GM23338 (cell line): ENCODE measurements around the gene TNFSF12. TPM values are rescaled to one million over a fixed set of nuclear protein-coding genes. Genes with fewer than 3 reads are reported as not detected.

Source experiments
- ATAC-seq: fragments of 200-7000 bp; cut with Tn5 transposase; 3 replicates; pipeline ENCODE4 v1.9.1; 2020
- DNase-seq: peaks from one replicate; pipeline ENCODE4 v3.0.0-alpha.2; 2015; ENCODE audit warnings: low spot score
- H2AFZ ChIP-seq: fragments of 200-600 bp; sonication (generic); 2 replicates; pipeline ENCODE4 v1.8.0; 2016; ENCODE audit warnings: antibody characterized with exemption, mild to moderate bottlenecking, moderate library complexity
- H3F3A ChIP-seq: fragments of 200-600 bp; sonication (generic); replicated peaks from 2 replicates; pipeline ENCODE4 v1.8.0; 2017; ENCODE audit warnings: antibody characterized with exemption, mixed run types, low read depth
- H3K27ac ChIP-seq: fragments of 200-600 bp; sonication (generic); 2 replicates; pipeline ENCODE4 v1.6.1; 2016; ENCODE audit warnings: low read depth
- H3K27me3 ChIP-seq: fragments of 200-600 bp; sonication (generic); 2 replicates; pipeline ENCODE4 v1.8.0; 2016; ENCODE audit warnings: mild to moderate bottlenecking, mixed run types, moderate library complexity; ENCODE audit not compliant: insufficient read depth
- H3K36me3 ChIP-seq: fragments of 200-600 bp; sonication (generic); 2 replicates; pipeline ENCODE4 v1.8.0; 2016; ENCODE audit warnings: mild to moderate bottlenecking; ENCODE audit not compliant: insufficient read depth
- H3K4me1 ChIP-seq: fragments of 200-600 bp; sonication (generic); 2 replicates; pipeline ENCODE4 v1.8.0; 2016; ENCODE audit warnings: mild to moderate bottlenecking, moderate library complexity; ENCODE audit not compliant: insufficient read depth
- H3K4me2 ChIP-seq: fragments of 200-600 bp; sonication (generic); 2 replicates; pipeline ENCODE4 v1.7.1; 2017; ENCODE audit warnings: mixed run types
- H3K4me3 ChIP-seq: fragments of 200-600 bp; sonication (generic); 2 replicates; pipeline ENCODE4 v1.6.1; 2016; ENCODE audit warnings: mixed run types
- H3K79me2 ChIP-seq: fragments of 200-600 bp; sonication (generic); replicated peaks from 2 replicates; pipeline ENCODE4 v1.8.0; 2017; ENCODE audit warnings: mild to moderate bottlenecking; ENCODE audit not compliant: insufficient read depth
- H3K9me2 ChIP-seq: fragments of 200-600 bp; sonication (generic); 2 replicates; pipeline ENCODE4 v1.8.0; 2017; ENCODE audit not compliant: insufficient read depth
- H4K20me1 ChIP-seq: fragments of 200-600 bp; sonication (generic); replicated peaks from 2 replicates; pipeline ENCODE4 v1.8.0; 2017; ENCODE audit warnings: mild to moderate bottlenecking; ENCODE audit not compliant: insufficient read depth
- H3K27ac Mint-ChIP-seq: 2 replicates; pipeline ENCODE4 v1.8.0; 2020; ENCODE audit warnings: inconsistent platforms, mild to moderate bottlenecking, moderate library complexity, mixed read lengths
- H3K27me3 Mint-ChIP-seq: 3 replicates; pipeline ENCODE4 v1.8.0; 2022; ENCODE audit warnings: low read depth, mild to moderate bottlenecking, moderate library complexity, mixed read lengths, inconsistent platforms; ENCODE audit not compliant: insufficient read depth, poor library complexity
- H3K36me3 Mint-ChIP-seq: 3 replicates; pipeline ENCODE4 v1.8.0; 2021; ENCODE audit warnings: low read depth, mild to moderate bottlenecking, inconsistent platforms, moderate library complexity, mixed read lengths
- H3K4me1 Mint-ChIP-seq: 3 replicates; pipeline ENCODE4 v1.8.0; 2020; ENCODE audit warnings: mild to moderate bottlenecking, inconsistent platforms, mixed read lengths
- H3K4me3 Mint-ChIP-seq: 3 replicates; pipeline ENCODE4 v1.8.0; 2021; ENCODE audit warnings: moderate library complexity, mild to moderate bottlenecking, inconsistent platforms, mixed read lengths
- H3K9me3 Mint-ChIP-seq: 3 replicates; pipeline ENCODE4 v1.8.0; 2020; ENCODE audit warnings: moderate library complexity, mild to moderate bottlenecking, inconsistent platforms, mixed read lengths
- JUNB ChIP-seq: IDR thresholded peaks from one replicate; pipeline ENCODE4 v1.6.1; 2016; ENCODE audit warnings: antibody characterized with exemption; ENCODE audit not compliant: unreplicated experiment
- STAT1 ChIP-seq: IDR thresholded peaks from one replicate; pipeline ENCODE4 v1.6.1; 2016; ENCODE audit warnings: antibody characterized with exemption; ENCODE audit not compliant: unreplicated experiment
- polyA plus RNA-seq: library from polyadenylated mRNA; unstranded; fragments of >200 nt; fragmentation: Nextera tagmentation; extraction: Ambion mirVana; gene quantifications from 2 replicates; pipeline ENCODE4 v1.2.1, GENCODE V29; 2016
- total RNA-seq: library from RNA; depleted of rRNA; stranded (reverse); fragments of >200 nt; shearing (Covaris generic); gene quantifications from 2 replicates; pipeline ENCODE4 v1.2.3, GENCODE V29; 2014
- TF ChIP-seq, protein P1 (sequence below): IDR thresholded peaks from one replicate; pipeline ENCODE4 v1.6.1; 2018; ENCODE audit warnings: antibody characterized with exemption; ENCODE audit not compliant: unreplicated experiment
- TF ChIP-seq, protein P2 (sequence below): IDR thresholded peaks from 2 replicates; pipeline ENCODE4 v1.6.1; 2016; ENCODE audit warnings: antibody characterized with exemption
- TF ChIP-seq, protein P3 (sequence below): fragments of 250-450 bp; sonication (Bioruptor Pico); IDR thresholded peaks from 2 replicates; pipeline ENCODE4 v1.5.0; 2020; ENCODE audit warnings: mild to moderate bottlenecking, moderate library complexity
- TF ChIP-seq, protein P4 (sequence below), 2 experiments: fragments of 200-600 bp in 1 of 2; sonication (generic) in 1 of 2; conservative IDR thresholded peaks; 2 replicates each; pipeline versions ENCODE4 v1.5.1 to v1.6.1; 2016 to 2017; ENCODE audit warnings: antibody characterized with exemption in 2 of 2, low read depth in 2 of 2, mild to moderate bottlenecking in 2 of 2, moderate library complexity in 1 of 2

Gene TNFSF12
- total and polyA plus RNA-seq, 2 experiments from 2014 or later = 3.5 to 6.0 TPM

DNA sequence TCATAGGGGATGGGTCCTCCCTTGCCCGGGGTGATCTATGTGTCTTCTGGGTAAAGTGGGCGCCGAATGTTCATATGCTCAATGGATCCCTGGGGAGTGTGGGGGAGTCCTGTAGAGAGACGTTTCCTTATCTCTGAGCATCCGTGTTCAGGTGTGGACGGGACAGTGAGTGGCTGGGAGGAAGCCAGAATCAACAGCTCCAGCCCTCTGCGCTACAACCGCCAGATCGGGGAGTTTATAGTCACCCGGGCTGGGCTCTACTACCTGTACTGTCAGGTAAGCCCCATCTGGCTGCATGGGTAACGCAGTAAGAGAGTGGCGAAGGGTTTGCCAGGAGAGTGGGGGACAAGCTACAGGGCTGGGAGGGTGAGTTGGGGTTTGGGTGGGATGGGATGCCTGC is 7.8 kb downstream of the TNFSF12 start:
- H3K4me3 Mint-ChIP-seq = no peak overlapping the region
- Histone ChIP-seq H3K36me3 (no peaks in the 10 kb centered on the region), H3K79me2 (no peaks in the 10 kb centered on the region), H3K27me3 (no peaks in the 10 kb centered on the region), H3K9me2 (no peaks in the 10 kb centered on the region), H4K20me1 (no peaks in the 10 kb centered on the region), H3K4me1 (peaks cover 37% of the 10 kb centered on the region), H3K27ac (no peak overlapping the region), H3K4me3 (no peak overlapping the region), H2AFZ (no peak overlapping the region), H3F3A (peaks cover 20% of the 10 kb centered on the region), H3K4me2 (no peak overlapping the region; the same call in 1 of the 2 replicates)
- no peak overlapping the region for H3K27ac Mint-ChIP-seq
- no peaks in the 10 kb centered on the region for H3K36me3 Mint-ChIP-seq
- H3K4me1 Mint-ChIP-seq = peaks cover 50% of the 10 kb centered on the region
- ATAC-seq = no peak
- peaks cover 24% of the 10 kb centered on the region for H3K27me3 Mint-ChIP-seq
- DNase-seq = no peak
- TF ChIP-seq STAT1 (no peak), JUNB (no peak)
- TF ChIP-seq, protein P1, sequence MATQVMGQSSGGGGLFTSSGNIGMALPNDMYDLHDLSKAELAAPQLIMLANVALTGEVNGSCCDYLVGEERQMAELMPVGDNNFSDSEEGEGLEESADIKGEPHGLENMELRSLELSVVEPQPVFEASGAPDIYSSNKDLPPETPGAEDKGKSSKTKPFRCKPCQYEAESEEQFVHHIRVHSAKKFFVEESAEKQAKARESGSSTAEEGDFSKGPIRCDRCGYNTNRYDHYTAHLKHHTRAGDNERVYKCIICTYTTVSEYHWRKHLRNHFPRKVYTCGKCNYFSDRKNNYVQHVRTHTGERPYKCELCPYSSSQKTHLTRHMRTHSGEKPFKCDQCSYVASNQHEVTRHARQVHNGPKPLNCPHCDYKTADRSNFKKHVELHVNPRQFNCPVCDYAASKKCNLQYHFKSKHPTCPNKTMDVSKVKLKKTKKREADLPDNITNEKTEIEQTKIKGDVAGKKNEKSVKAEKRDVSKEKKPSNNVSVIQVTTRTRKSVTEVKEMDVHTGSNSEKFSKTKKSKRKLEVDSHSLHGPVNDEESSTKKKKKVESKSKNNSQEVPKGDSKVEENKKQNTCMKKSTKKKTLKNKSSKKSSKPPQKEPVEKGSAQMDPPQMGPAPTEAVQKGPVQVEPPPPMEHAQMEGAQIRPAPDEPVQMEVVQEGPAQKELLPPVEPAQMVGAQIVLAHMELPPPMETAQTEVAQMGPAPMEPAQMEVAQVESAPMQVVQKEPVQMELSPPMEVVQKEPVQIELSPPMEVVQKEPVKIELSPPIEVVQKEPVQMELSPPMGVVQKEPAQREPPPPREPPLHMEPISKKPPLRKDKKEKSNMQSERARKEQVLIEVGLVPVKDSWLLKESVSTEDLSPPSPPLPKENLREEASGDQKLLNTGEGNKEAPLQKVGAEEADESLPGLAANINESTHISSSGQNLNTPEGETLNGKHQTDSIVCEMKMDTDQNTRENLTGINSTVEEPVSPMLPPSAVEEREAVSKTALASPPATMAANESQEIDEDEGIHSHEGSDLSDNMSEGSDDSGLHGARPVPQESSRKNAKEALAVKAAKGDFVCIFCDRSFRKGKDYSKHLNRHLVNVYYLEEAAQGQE = no peak
- TF ChIP-seq, protein P2, sequence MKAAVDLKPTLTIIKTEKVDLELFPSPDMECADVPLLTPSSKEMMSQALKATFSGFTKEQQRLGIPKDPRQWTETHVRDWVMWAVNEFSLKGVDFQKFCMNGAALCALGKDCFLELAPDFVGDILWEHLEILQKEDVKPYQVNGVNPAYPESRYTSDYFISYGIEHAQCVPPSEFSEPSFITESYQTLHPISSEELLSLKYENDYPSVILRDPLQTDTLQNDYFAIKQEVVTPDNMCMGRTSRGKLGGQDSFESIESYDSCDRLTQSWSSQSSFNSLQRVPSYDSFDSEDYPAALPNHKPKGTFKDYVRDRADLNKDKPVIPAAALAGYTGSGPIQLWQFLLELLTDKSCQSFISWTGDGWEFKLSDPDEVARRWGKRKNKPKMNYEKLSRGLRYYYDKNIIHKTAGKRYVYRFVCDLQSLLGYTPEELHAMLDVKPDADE = no peak
- TF ChIP-seq, protein P3, sequence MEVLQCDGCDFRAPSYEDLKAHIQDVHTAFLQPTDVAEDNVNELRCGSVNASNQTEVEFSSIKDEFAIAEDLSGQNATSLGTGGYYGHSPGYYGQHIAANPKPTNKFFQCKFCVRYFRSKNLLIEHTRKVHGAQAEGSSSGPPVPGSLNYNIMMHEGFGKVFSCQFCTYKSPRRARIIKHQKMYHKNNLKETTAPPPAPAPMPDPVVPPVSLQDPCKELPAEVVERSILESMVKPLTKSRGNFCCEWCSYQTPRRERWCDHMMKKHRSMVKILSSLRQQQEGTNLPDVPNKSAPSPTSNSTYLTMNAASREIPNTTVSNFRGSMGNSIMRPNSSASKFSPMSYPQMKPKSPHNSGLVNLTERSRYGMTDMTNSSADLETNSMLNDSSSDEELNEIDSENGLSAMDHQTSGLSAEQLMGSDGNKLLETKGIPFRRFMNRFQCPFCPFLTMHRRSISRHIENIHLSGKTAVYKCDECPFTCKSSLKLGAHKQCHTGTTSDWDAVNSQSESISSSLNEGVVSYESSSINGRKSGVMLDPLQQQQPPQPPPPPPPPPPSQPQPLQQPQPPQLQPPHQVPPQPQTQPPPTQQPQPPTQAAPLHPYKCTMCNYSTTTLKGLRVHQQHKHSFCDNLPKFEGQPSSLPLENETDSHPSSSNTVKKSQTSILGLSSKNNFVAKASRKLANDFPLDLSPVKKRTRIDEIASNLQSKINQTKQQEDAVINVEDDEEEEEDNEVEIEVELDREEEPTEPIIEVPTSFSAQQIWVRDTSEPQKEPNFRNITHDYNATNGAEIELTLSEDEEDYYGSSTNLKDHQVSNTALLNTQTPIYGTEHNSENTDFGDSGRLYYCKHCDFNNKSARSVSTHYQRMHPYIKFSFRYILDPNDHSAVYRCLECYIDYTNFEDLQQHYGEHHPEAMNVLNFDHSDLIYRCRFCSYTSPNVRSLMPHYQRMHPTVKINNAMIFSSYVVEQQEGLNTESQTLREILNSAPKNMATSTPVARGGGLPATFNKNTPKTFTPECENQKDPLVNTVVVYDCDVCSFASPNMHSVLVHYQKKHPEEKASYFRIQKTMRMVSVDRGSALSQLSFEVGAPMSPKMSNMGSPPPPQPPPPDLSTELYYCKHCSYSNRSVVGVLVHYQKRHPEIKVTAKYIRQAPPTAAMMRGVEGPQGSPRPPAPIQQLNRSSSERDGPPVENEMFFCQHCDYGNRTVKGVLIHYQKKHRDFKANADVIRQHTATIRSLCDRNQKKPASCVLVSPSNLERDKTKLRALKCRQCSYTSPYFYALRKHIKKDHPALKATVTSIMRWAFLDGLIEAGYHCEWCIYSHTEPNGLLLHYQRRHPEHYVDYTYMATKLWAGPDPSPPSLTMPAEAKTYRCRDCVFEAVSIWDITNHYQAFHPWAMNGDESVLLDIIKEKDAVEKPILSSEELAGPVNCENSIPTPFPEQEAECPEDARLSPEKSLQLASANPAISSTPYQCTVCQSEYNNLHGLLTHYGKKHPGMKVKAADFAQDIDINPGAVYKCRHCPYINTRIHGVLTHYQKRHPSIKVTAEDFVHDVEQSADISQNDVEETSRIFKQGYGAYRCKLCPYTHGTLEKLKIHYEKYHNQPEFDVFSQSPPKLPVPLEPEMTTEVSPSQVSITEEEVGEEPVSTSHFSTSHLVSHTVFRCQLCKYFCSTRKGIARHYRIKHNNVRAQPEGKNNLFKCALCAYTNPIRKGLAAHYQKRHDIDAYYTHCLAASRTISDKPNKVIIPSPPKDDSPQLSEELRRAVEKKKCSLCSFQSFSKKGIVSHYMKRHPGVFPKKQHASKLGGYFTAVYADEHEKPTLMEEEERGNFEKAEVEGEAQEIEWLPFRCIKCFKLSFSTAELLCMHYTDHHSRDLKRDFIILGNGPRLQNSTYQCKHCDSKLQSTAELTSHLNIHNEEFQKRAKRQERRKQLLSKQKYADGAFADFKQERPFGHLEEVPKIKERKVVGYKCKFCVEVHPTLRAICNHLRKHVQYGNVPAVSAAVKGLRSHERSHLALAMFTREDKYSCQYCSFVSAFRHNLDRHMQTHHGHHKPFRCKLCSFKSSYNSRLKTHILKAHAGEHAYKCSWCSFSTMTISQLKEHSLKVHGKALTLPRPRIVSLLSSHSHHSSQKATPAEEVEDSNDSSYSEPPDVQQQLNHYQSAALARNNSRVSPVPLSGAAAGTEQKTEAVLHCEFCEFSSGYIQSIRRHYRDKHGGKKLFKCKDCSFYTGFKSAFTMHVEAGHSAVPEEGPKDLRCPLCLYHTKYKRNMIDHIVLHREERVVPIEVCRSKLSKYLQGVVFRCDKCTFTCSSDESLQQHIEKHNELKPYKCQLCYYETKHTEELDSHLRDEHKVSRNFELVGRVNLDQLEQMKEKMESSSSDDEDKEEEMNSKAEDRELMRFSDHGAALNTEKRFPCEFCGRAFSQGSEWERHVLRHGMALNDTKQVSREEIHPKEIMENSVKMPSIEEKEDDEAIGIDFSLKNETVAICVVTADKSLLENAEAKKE (CRISPR knock-in tag) = no peak
- TF ChIP-seq, protein P4, sequence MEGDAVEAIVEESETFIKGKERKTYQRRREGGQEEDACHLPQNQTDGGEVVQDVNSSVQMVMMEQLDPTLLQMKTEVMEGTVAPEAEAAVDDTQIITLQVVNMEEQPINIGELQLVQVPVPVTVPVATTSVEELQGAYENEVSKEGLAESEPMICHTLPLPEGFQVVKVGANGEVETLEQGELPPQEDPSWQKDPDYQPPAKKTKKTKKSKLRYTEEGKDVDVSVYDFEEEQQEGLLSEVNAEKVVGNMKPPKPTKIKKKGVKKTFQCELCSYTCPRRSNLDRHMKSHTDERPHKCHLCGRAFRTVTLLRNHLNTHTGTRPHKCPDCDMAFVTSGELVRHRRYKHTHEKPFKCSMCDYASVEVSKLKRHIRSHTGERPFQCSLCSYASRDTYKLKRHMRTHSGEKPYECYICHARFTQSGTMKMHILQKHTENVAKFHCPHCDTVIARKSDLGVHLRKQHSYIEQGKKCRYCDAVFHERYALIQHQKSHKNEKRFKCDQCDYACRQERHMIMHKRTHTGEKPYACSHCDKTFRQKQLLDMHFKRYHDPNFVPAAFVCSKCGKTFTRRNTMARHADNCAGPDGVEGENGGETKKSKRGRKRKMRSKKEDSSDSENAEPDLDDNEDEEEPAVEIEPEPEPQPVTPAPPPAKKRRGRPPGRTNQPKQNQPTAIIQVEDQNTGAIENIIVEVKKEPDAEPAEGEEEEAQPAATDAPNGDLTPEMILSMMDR (conservative IDR thresholded peaks at IDR 0.05; ENCODE audit: low read depth in 2 of 2) = no peak
- no peaks in the 10 kb centered on the region for H3K9me3 Mint-ChIP-seq
